Choroid plexus epithelial cell (primary cell): ENCODE data around the gene E2F3.

ENCODE experiments used
- DNase-seq: peaks from one replicate; pipeline ENCODE4 v3.0.0-alpha.2; 2010; ENCODE audit warnings: low read depth
- H3K4me3 ChIP-seq: 2 replicates; pipeline ENCODE4 v1.5.1; 2011; ENCODE audit warnings: low read depth, mild to moderate bottlenecking, control low read depth, low read length, moderate library complexity
- TF ChIP-seq, protein P1 (sequence below): conservative IDR thresholded peaks from 2 replicates; pipeline ENCODE4 v1.5.1; 2011; ENCODE audit warnings: low read depth, mild to moderate bottlenecking, control low read depth, inconsistent platforms, low read length, moderate library complexity

Gene E2F3

DNA sequence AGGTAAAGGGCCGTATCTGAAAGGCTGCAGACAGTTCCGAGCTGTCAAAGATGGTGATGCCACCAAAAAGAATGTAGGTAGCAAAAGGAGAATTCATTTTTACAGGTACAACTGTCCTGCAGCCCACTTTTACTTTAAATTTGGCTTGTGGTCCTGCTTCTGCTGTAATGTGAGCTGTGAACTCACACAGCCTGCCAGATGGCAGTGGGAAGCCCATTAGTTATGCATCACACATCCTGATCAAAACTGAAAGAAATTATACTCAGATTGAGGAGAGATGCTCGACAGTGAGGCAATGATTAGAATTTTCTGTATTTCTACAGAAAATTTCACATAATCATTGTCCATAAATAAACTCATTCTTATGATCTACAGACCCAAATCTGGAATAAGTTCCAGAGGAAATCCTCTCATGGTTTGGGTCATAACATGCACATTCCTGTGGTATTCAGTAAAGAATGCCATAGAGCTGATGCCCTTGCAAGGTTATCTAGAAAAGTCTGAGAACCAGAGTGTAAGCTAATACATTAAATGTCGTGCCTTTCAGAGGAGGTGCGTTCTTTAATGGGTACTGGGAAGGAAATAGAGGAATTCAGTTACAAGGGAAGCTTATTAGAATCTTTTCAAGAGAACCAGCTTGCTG is 23.9 kb upstream of the E2F3 start:
- DNase-seq: peak; percentile 78
- H3K4me3 ChIP-seq: no peak overlapping the region
- TF ChIP-seq, protein P1, sequence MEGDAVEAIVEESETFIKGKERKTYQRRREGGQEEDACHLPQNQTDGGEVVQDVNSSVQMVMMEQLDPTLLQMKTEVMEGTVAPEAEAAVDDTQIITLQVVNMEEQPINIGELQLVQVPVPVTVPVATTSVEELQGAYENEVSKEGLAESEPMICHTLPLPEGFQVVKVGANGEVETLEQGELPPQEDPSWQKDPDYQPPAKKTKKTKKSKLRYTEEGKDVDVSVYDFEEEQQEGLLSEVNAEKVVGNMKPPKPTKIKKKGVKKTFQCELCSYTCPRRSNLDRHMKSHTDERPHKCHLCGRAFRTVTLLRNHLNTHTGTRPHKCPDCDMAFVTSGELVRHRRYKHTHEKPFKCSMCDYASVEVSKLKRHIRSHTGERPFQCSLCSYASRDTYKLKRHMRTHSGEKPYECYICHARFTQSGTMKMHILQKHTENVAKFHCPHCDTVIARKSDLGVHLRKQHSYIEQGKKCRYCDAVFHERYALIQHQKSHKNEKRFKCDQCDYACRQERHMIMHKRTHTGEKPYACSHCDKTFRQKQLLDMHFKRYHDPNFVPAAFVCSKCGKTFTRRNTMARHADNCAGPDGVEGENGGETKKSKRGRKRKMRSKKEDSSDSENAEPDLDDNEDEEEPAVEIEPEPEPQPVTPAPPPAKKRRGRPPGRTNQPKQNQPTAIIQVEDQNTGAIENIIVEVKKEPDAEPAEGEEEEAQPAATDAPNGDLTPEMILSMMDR: no peak

DNA sequence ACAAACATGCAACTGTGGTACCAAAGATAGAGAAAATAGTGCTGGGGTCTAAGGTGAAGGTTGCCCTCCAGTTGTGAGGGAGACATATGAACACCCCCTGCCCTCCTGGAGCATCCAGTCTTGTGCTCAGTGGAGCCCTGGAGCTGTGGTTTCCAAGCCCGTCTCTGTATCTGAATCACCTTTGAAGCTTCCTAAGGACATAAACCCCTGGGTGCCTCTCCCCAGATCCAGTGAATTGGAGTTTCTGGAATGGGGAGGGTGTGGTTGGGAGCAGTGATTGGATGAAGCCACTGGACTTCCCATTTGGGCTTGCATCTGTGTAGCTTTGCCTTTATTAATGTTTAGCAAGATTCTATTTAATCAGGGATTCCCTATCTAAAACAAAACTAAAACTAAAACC is 22.4 kb upstream of the E2F3 start:
- no peak for DNase-seq
- TF ChIP-seq, protein P1: no peak
- no peak overlapping the region for H3K4me3 ChIP-seq

DNA sequence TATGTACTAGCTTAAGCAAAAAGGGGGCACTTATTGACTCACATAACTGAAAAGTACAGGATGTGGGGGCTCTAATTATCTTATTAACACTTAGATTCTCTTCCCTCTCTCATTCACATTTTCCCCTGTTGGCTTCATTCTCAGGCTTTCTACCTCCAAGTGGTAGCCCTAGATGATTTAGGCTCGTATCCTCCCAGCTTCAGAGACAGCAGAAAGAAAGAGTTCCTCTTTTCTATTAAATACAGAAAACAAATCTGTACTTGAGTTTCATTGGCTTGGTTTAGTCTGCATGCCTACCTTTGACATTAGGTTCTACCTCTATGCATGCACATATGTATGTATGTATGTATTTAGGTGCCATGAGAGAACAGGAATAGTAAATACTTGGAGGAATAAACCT is 15.5 kb upstream of the E2F3 start:
- no peak overlapping the region for H3K4me3 ChIP-seq
- TF ChIP-seq, protein P1: no peak
- no peak for DNase-seq

DNA sequence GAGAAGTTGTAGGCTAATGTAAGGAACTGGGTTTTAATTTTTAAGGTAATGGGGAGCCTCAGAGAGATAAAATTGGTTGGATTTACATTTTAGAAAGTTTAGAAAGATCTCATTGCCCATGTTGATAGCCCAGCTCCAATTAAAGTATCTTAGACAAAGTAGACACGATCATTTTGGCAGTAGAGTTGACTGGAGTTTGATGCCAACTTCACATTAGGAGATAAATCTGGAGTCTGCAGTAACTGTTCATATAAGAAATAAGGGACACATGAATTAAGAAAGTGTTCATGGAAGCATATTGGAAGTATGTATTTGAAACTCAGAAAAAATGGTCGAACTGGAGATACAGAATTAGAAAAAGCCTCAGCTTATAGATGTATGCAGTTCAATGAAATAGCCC is 12.6 kb upstream of the E2F3 start:
- no peak overlapping the region for H3K4me3 ChIP-seq
- TF ChIP-seq, protein P1: no peak
- DNase-seq: no peak

DNA sequence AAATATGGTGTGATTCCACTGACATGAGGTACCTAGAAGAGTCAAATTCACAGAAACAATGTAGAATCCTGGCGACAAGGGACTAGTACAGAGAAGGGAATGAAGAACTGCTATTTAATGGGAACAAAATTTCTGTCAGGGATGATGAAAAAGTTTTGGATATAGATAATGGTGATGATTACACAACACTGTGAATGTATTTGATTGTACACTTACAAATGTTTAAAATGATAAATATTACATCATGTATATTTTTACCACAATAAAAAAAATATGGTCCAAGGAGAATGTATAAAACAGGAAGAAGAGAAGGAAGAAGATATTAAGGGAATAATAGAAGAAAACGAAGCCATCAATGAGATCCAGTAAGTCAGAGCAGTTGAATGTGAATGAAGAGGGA is 8.4 kb upstream of the E2F3 start:
- H3K4me3 ChIP-seq: no peak overlapping the region
- TF ChIP-seq, protein P1: no peak
- no peak for DNase-seq

DNA sequence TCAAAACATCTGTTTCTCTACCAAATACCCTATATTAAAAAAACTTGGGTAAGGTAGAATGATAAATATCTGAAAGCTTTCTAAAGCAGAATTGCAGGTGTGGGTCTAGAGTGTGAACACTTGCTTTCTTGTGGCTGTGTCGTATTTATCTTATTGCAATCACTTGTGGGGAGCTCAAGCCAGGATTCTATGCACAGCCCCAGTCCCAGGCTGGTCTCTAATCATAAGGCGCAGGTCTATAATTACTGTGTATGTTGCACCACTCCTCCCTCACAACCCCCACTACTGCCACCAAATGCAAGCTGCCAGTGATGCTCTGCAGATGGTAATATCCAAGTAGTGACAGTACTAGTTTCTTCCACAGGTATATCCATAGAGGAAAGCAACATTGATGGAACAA is 2.2 kb upstream of the E2F3 start:
- no peak overlapping the region for H3K4me3 ChIP-seq
- TF ChIP-seq, protein P1: no peak
- DNase-seq: no peak

DNA sequence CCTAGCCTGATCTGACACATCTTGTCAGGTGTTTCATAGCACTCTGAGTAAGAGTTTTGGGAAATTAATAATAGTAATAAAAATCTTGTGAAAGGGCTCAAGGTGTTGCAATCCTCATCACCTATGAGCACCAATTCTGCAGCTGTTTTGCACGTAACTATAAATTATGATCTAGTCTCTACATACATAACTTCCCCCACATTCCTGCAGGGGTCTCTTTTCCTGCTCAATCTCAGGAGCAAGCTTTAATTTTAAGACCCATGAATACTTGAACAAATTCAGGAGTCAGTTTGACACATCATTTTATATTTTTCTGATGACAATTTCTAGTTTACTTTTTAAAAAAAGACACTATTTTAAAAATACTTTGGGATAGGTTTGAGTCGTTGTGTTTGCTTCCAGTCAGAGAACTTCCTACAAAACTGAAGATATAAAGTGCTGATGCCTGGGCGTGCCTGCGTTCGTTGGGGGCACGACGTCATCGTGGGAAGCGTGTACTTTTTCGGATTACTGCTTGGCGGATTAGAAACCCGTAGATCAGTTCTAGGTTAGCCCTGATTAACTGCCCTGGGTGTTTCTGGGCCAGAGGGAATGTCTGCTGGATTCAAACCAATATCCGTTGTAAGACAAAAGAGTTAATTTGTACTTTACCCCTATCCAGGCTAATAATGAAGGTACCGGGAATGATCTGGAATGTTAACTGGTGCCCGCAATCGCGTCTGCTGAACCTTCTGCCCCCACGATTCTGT is 1.0 kb upstream of the E2F3 start:
- DNase-seq: peak; percentile 56
- TF ChIP-seq, protein P1: peak; percentile 61
- peak overlapping the region; percentile 70 for H3K4me3 ChIP-seq
